K562 (cell line): ENCODE data around the gene GPR107.

ENCODE experiments used
- CTCF ChIP-seq, 3 experiments: IDR thresholded peaks in 2 of 3; conservative IDR thresholded peaks in 1 of 3; 2 replicates each; pipeline ENCODE4 v1.5.1; 2011 to 2012; ENCODE audit warnings: low read length in 3 of 3, mild to moderate bottlenecking in 3 of 3, control low read depth in 2 of 3, improper control_type of control experiment in 1 of 3, inconsistent platforms in 1 of 3, low read depth in 1 of 3, mixed read lengths in 1 of 3, moderate library complexity in 1 of 3; ENCODE audit not compliant: insufficient read depth in 2 of 3
- ELK1 ChIP-seq: sonication (generic); formaldehyde crosslinking; IDR thresholded peaks from 2 replicates; pipeline ENCODE4 v1.8.1; 2022; ENCODE audit warnings: missing genetic modification reagents
- HDAC2 ChIP-seq: fragments of 450-650 bp; IDR thresholded peaks from 2 replicates; pipeline ENCODE4 v1.6.1; 2016; ENCODE audit warnings: mild to moderate bottlenecking
- HDGF ChIP-seq: fragments of 450-650 bp; IDR thresholded peaks from 2 replicates; pipeline ENCODE4 v1.6.1; 2016
- HMGXB4 ChIP-seq: sonication (generic); formaldehyde crosslinking; IDR thresholded peaks from 2 replicates; pipeline ENCODE4 v1.8.1; 2023; ENCODE audit warnings: mild to moderate bottlenecking, missing genetic modification reagents
- KDM1A ChIP-seq, 2 experiments: fragments of 450-650 bp; IDR thresholded peaks; 2 replicates each; pipeline ENCODE4 v1.6.1; 2016; ENCODE audit warnings: mild to moderate bottlenecking in 2 of 2
- MYC ChIP-seq, 2 experiments: fragments of 250-450 bp in 1 of 2; sonication (Bioruptor Pico) in 1 of 2; IDR thresholded peaks; 2 replicates each; pipeline versions ENCODE4 v1.5.1 to v1.6.1; 2012 to 2021; ENCODE audit warnings: low read depth in 2 of 2, borderline replicate concordance in 1 of 2, improper control_type of control experiment in 1 of 2, low read length in 1 of 2, mild to moderate bottlenecking in 1 of 2, moderate library complexity in 1 of 2
- RAD51 ChIP-seq: fragments of 450-650 bp; IDR thresholded peaks from 2 replicates; pipeline ENCODE4 v1.7.1; 2016; ENCODE audit warnings: low read depth, mild to moderate bottlenecking, borderline replicate concordance
- SRF ChIP-seq, 2 experiments: fragments of 250-450, 450-650 bp in 1 of 2; sonication (Bioruptor Pico) in 1 of 2; sonication (generic) in 1 of 2; formaldehyde crosslinking; IDR thresholded peaks; 2 replicates each; pipeline versions ENCODE4 v1.5.0 to v1.5.1; 2020 to 2022; ENCODE audit warnings: mild to moderate bottlenecking in 1 of 2, missing genetic modification reagents in 1 of 2
- ZNF316 ChIP-seq: fragments of 450-650 bp; IDR thresholded peaks from 2 replicates; pipeline ENCODE4 v1.6.1; 2016
- ZNF766 ChIP-seq: fragments of 200-800 bp; sonication (Bioruptor generic); conservative IDR thresholded peaks from 2 replicates; pipeline ENCODE4 v1.6.1; 2016; ENCODE audit warnings: missing genetic modification characterization, missing compliant biosample characterization

- TF ChIP-seq ELK1 (CRISPR knock-in tag): no peak
- no peak for TF ChIP-seq HDAC2
- no peak for TF ChIP-seq KDM1A (IDR thresholded peaks at IDR 0.05)
- TF ChIP-seq HDGF: no peak
- TF ChIP-seq ZNF316: no peak
- TF ChIP-seq MYC (IDR thresholded peaks at IDR 0.05; ENCODE audit: low read depth, low read length): no peak
- TF ChIP-seq MYC (CRISPR knock-in tag; IDR thresholded peaks at IDR 0.05; ENCODE audit: borderline replicate concordance, low read depth): no peak
- TF ChIP-seq ZNF766: no peak
- no peak for TF ChIP-seq HMGXB4 (CRISPR knock-in tag)
- TF ChIP-seq CTCF (IDR thresholded peaks at IDR 0.05 in 2 of 3, conservative IDR thresholded peaks at IDR 0.05 in 1 of 3; ENCODE audit: insufficient read depth in 2 of 3, low read depth in 1 of 3, low read length in 3 of 3): no peak
- no peak for TF ChIP-seq RAD51
- no peak for TF ChIP-seq SRF (CRISPR knock-in tag; IDR thresholded peaks at IDR 0.05)
These were observed 120.3 kb downstream of the GPR107 start for GRCh38 chr9:130174025-130174424.
